GM06990 (cell line): Measurements from ENCODE around the gene TSPAN2.

Source experiments
- DNase-seq: peaks from one replicate; pipeline ENCODE4 v3.0.0-alpha.2; 2011; ENCODE audit not compliant: insufficient read length; ENCODE audit errors: extremely low read depth
- H3K27me3 ChIP-seq: replicated peaks from 2 replicates; pipeline ENCODE4 v1.6.0; 2011; ENCODE audit warnings: low read length; ENCODE audit not compliant: control insufficient read depth, insufficient read depth
- H3K36me3 ChIP-seq: 2 replicates; pipeline ENCODE4 v1.5.1; 2011; ENCODE audit warnings: low read length; ENCODE audit not compliant: control insufficient read depth, insufficient read depth
- H3K4me3 ChIP-seq: replicated peaks from 2 replicates; pipeline ENCODE4 v1.5.1; 2011; ENCODE audit warnings: low read depth, mild to moderate bottlenecking, control low read depth, low read length
- CTCF ChIP-seq: IDR thresholded peaks from 2 replicates; pipeline ENCODE4 v1.5.1; 2011; ENCODE audit warnings: low read length, control low read depth, mild to moderate bottlenecking, inconsistent platforms; ENCODE audit not compliant: insufficient read depth, poor library complexity, severe bottlenecking

The TSPAN2 gene

GRCh38 chr1:115073298-115074087, 15.8 kb downstream of the TSPAN2 start:
- TF ChIP-seq CTCF, result no peak
- no peaks in the 10 kb centered on the region for H3K27me3 ChIP-seq
- no peaks in the 10 kb centered on the region for H3K36me3 ChIP-seq
- H3K4me3 ChIP-seq, result no peak overlapping the region
- DNase-seq, result no peak

- H3K4me3 ChIP-seq, result no peak overlapping the region
- DNase-seq, result no peak
- H3K27me3 ChIP-seq, result no peaks in the 10 kb centered on the region
- TF ChIP-seq CTCF, result no peak
- no peaks in the 10 kb centered on the region for H3K36me3 ChIP-seq
Measured at GRCh38 chr1:115071012-115071664, 18.2 kb downstream of the TSPAN2 start.

- no peak for DNase-seq
- Histone ChIP-seq H3K4me3 (no peak overlapping the region), H3K27me3 (no peaks in the 10 kb centered on the region), H3K36me3 (no peaks in the 10 kb centered on the region)
- TF ChIP-seq CTCF, result no peak
Measured at GRCh38 chr1:115069659-115070308, 19.5 kb downstream of the TSPAN2 start.

- no peak for TF ChIP-seq CTCF
- H3K36me3 ChIP-seq, result no peaks in the 10 kb centered on the region
- no peak for DNase-seq
Measured at GRCh38 chr1:115068826-115069585, 20.3 kb downstream of the TSPAN2 start.

GRCh38 chr1:115067161-115067859, 22.0 kb downstream of the TSPAN2 start:
- no peak overlapping the region for H3K4me3 ChIP-seq
- no peaks in the 10 kb centered on the region for H3K27me3 ChIP-seq
- no peak for TF ChIP-seq CTCF
- no peak for DNase-seq
- H3K36me3 ChIP-seq, result no peaks in the 10 kb centered on the region

More at GRCh38 chr1:115068826-115069585, 20.3 kb downstream of the TSPAN2 start:
- H3K27me3 ChIP-seq, result no peaks in the 10 kb centered on the region
- H3K4me3 ChIP-seq, result no peak overlapping the region
